GM12878 (cell line): ENCODE measurements around the gene ZNF581. TPM values are rescaled to one million over a fixed set of nuclear protein-coding genes. Genes with fewer than 3 reads are reported as not detected.

Source experiments
- ATAC-seq: fragments of 200-7000 bp; cut with Tn5 transposase; 3 replicates; pipeline ENCODE4 v1.9.1; 2020; ENCODE audit warnings: mild to moderate bottlenecking, moderate library complexity
- BruUV-seq: library from RNA; stranded (reverse); fragments of 400-500 nt; replicated peaks from 2 replicates; lab custom pipeline; 2021; lab: Mats Ljungman, UMichigan
- CTCF ChIA-PET: fragments of 300-600 bp; sonication (Branson Sonifier 250); formaldehyde crosslinking; extraction: SDS; loops from one replicate; lab custom pipeline; 2021; ENCODE audit warnings: inconsistent platforms; lab: Yijun Ruan, JAX
- POLR2A ChIA-PET: fragments of 350-600 bp; formaldehyde crosslinking; extraction: SDS; loops from one replicate; lab custom pipeline; 2021; ENCODE audit warnings: inconsistent platforms; lab: Charles Lee
- RAD21 ChIA-PET: fragments of 300-600 bp; sonication (Branson Sonifier 250); formaldehyde crosslinking; loops from one replicate; lab custom pipeline; 2023; ENCODE audit warnings: antibody characterized with exemption; ENCODE audit not compliant: unreplicated experiment; lab: Charles Lee
- SMC1A ChIA-PET: fragments of 300-600 bp; sonication (Branson Sonifier 250); formaldehyde crosslinking; loops from one replicate; lab custom pipeline; 2023; ENCODE audit not compliant: unreplicated experiment, uncharacterized antibody; lab: Charles Lee
- DNase-seq: peaks from one replicate; pipeline ENCODE4 v3.0.0-alpha.2; 2011; ENCODE audit warnings: low read depth, low spot score
- FAIRE-seq: peaks from 3 replicates; lab custom pipeline; 2011; peaks lifted over from hg19 to GRCh38; lab: Jason Lieb, UNC
- H2AFZ ChIP-seq: 2 replicates; pipeline ENCODE4 v1.6.0; 2011; ENCODE audit warnings: low read depth, low read length, control low read depth; ENCODE audit not compliant: control insufficient read depth
- H3K27ac ChIP-seq: 2 replicates; pipeline ENCODE4 v1.5.1; 2011; ENCODE audit warnings: control low read depth; ENCODE audit not compliant: control insufficient read depth, insufficient read depth
- H3K27me3 ChIP-seq, 2 experiments: replicated peaks in 1 of 2; 2 replicates each; pipeline versions ENCODE4 v1.6.0 to v1.6.1; 2011; ENCODE audit warnings: low read length in 1 of 2; ENCODE audit not compliant: control insufficient read depth in 2 of 2, insufficient read depth in 2 of 2
- H3K36me3 ChIP-seq, 2 experiments: 2 replicates each; pipeline ENCODE4 v1.5.1; 2011; ENCODE audit warnings: low read length in 1 of 2; ENCODE audit not compliant: control insufficient read depth in 2 of 2, insufficient read depth in 2 of 2
- H3K4me1 ChIP-seq: 2 replicates; pipeline ENCODE4 v1.6.1; 2011; ENCODE audit warnings: mild to moderate bottlenecking, low read length, moderate library complexity, mixed read lengths; ENCODE audit not compliant: control insufficient read depth, insufficient read depth
- H3K4me2 ChIP-seq: 2 replicates; pipeline ENCODE4 v1.6.0; 2011; ENCODE audit warnings: control low read depth; ENCODE audit not compliant: control insufficient read depth, insufficient read depth
- H3K4me3 ChIP-seq: fragments of 200-600 bp; sonication (generic); 2 replicates; pipeline ENCODE4 v1.5.1; 2016
- H3K79me2 ChIP-seq: 2 replicates; pipeline ENCODE4 v1.6.0; 2011; ENCODE audit warnings: low read length; ENCODE audit not compliant: control insufficient read depth, insufficient read depth
- H3K9ac ChIP-seq: 2 replicates; pipeline ENCODE4 v1.8.0; 2011; ENCODE audit warnings: low read length, control low read depth, mixed read lengths; ENCODE audit not compliant: control insufficient read depth, insufficient read depth
- H3K9me3 ChIP-seq: replicated peaks from 3 replicates; pipeline ENCODE4 v1.5.1; 2011; ENCODE audit warnings: mild to moderate bottlenecking, low read length; ENCODE audit not compliant: control insufficient read depth, insufficient read depth
- H4K20me1 ChIP-seq: 2 replicates; pipeline ENCODE4 v1.6.0; 2011; ENCODE audit not compliant: control insufficient read depth, insufficient read depth
- BCLAF1 ChIP-seq: fragments of 450-650 bp; IDR thresholded peaks from 2 replicates; pipeline ENCODE4 v1.6.1; 2017; ENCODE audit warnings: antibody characterized with exemption, mild to moderate bottlenecking, moderate library complexity
- CBX5 ChIP-seq: sonication (generic); IDR thresholded peaks from 2 replicates; pipeline ENCODE4 v1.6.1; 2016; ENCODE audit warnings: low read depth, moderate library complexity, mild to moderate bottlenecking, inconsistent platforms
- FOS ChIP-seq: IDR thresholded peaks from 3 replicates; pipeline ENCODE4 v1.6.1; 2011; ENCODE audit warnings: borderline replicate concordance; ENCODE audit not compliant: insufficient read length; ENCODE audit errors: extremely low read depth
- GATAD2B ChIP-seq: fragments of 450-650 bp; conservative IDR thresholded peaks from 2 replicates; pipeline ENCODE4 v1.6.1; 2017; ENCODE audit warnings: low read depth, mild to moderate bottlenecking, moderate library complexity
- LARP7 ChIP-seq: fragments of 450-650 bp; IDR thresholded peaks from 2 replicates; pipeline ENCODE4 v1.6.1; 2017; ENCODE audit warnings: mild to moderate bottlenecking
- MAX ChIP-seq: IDR thresholded peaks from 2 replicates; pipeline ENCODE4 v1.6.1; 2012; ENCODE audit warnings: low read depth, low read length, improper control_type of control experiment
- MYC ChIP-seq: IDR thresholded peaks from 2 replicates; pipeline ENCODE4 v1.6.1; 2011; ENCODE audit warnings: mild to moderate bottlenecking, low read length, moderate library complexity, inconsistent platforms; ENCODE audit not compliant: insufficient read depth, insufficient replicate concordance, insufficient read length, severe bottlenecking
- POU2F2 ChIP-seq: IDR thresholded peaks from 3 replicates; pipeline ENCODE4 v1.6.1; 2011; ENCODE audit warnings: low read depth, mild to moderate bottlenecking, low read length, borderline replicate concordance
- RBBP5 ChIP-seq: fragments of 200-600 bp; sonication (generic); conservative IDR thresholded peaks from 2 replicates; pipeline ENCODE4 v1.6.1; 2016
- RELB ChIP-seq: fragments of 450-650 bp; IDR thresholded peaks from 2 replicates; pipeline ENCODE4 v1.6.1; 2017; ENCODE audit warnings: low read depth, mild to moderate bottlenecking, moderate library complexity
- SP1 ChIP-seq: IDR thresholded peaks from one replicate; pipeline ENCODE4 v1.6.1; 2011; ENCODE audit warnings: low read depth, low read length
- YY1 ChIP-seq: IDR thresholded peaks from 2 replicates; pipeline ENCODE4 v1.6.1; 2011; ENCODE audit warnings: low read depth, mild to moderate bottlenecking, low read length
- ZNF217 ChIP-seq: fragments of 450-650 bp; IDR thresholded peaks from 2 replicates; pipeline ENCODE4 v1.6.1; 2017; ENCODE audit warnings: antibody characterized with exemption, mild to moderate bottlenecking
- WGBS: methylation state at CpG from one replicate; pipeline ENCODE4 v1.1.6; 2016; ENCODE audit warnings: low lambda C conversion rate; ENCODE audit not compliant: insufficient replicate concordance, insufficient coverage; ENCODE audit errors: missing lambda C conversion rate; 5-methylcytosine and 5-hydroxymethylcytosine counted together
- in situ Hi-C: fragments of 300-500 bp; cut with MboI; formaldehyde crosslinking; loops from 9 replicates; pipeline ENCODE4 v1.14.3; 2018; ENCODE audit warnings: mixed read lengths
- intact Hi-C: fragments of 100-400 bp; cut with micrococcal nuclease; formaldehyde crosslinking; loops from one replicate; pipeline ENCODE4 v1.14.2; 2022; ENCODE audit not compliant: unreplicated experiment
- polyA plus RNA-seq, 11 experiments: library from polyadenylated mRNA; depleted of rRNA in 4 of 11; unstranded in 6 of 11; stranded (reverse) in 5 of 11; fragments of >200 nt; fragmentation: Nextera tagmentation in 4 of 11; fragmentation: Illumina TruSeq in 1 of 11; extraction: Ambion mirVana in 4 of 11; extraction: Trizol in 1 of 11; gene quantifications; 1 replicate in 1 of 11; 2 replicates in 10 of 11; pipeline versions ENCODE4 v1.2.1 to v1.2.3, GENCODE V29; 2011 to 2016; ENCODE audit warnings: inconsistent platforms in 2 of 11, missing spikeins in 2 of 11, low read depth in 1 of 11
- total RNA-seq, 4 experiments: library from RNA; depleted of rRNA in 3 of 4; stranded (reverse); fragments of >200 nt in 3 of 4; fragmentation: Illumina TruSeq in 1 of 4; extraction: Trizol in 1 of 4; gene quantifications; 2 replicates each; pipeline versions ENCODE4 v1.2.1 to v1.2.3, GENCODE V29; 2013 to 2021

Gene ZNF581
- total and polyA plus RNA-seq, 10 of the 15 experiments (the other 5 are each of a cell fraction or from before 2014, with no cell fraction given): 4.7 to 45.4 (median 22.2) TPM

GRCh38 chr19:55641426-55642152 lies 1.9 kb upstream of the ZNF581 start (continued):
- TF ChIP-seq BCLAF1 (no peak), YY1 (0 out of 2 replicates have a peak, but pooled peaks have one; percentile 17)

DNA sequence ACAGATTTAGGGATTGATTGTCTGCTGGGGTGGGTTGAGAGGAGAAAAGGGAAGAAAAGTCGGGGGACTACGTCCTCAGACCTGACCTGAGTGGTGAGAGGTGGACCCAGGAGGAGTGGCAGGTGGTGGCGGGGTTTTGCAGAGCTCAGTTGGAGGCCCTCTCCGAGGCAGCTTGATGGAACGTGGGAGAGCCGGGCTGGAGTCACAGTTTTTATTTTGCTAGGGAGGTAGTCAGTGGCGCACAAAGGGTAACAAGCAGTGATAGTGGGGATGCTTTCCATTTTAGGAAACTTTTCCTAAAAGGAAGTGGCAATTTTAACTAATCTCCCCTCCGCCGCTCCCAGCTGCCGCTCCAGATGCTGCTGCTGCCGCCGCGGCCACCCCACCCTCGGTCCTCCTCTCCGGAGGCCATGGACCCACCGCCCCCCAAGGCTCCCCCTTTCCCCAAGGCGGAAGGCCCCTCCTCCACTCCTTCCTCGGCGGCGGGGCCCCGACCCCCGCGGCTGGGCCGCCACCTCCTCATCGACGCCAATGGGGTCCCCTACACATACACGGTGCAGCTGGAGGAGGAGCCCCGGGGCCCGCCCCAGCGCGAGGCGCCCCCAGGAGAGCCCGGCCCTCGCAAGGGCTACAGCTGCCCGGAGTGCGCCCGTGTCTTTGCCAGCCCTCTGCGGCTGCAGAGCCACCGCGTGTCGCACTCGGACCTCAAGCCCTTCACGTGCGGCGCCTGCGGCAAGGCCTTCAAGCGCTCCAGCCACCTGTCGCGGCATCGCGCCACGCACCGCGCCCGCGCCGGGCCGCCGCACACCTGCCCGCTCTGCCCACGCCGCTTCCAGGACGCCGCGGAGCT lies 1.1 kb upstream of the ZNF581 start:
- Histone ChIP-seq H3K4me3 (peak overlapping the region; percentile 95), H2AFZ (no peak overlapping the region), H3K36me3 (0 out of 4 replicates have a peak, but pooled peaks cover 0 to 2% of the 10 kb centered on the region in 2 experiments), H3K27ac (peak overlapping the region; percentile 64), H3K27me3 (no peaks in the 10 kb centered on the region), H3K4me2 (peak overlapping the region; percentile 97), H4K20me1 (no peaks in the 10 kb centered on the region), H3K4me1 (peaks cover 39% of the 10 kb centered on the region), H3K9ac (peak overlapping the region; percentile 86), H3K9me3 (no peaks in the 10 kb centered on the region), H3K79me2 (peaks cover 61% of the 10 kb centered on the region)
- ATAC-seq: peak; percentile 25
- intact Hi-C loops: loop anchor here (5.0 kb wide), 2 partner anchors 35 to 40 kb away; partner anchors contain the start of genes EPN1 and ZNF524
- RAD21 ChIA-PET: interaction anchor here (1.0 to 2.4 kb wide), 3 partner anchors 10 to 387 kb away, joined by 4 to 18 read pairs (median 10); partner anchors contain the start of gene U2AF2
- POLR2A ChIA-PET: interaction anchor here (0.8 to 2.0 kb wide), 9 partner anchors 7 to 166 kb away, joined by 3 to 11 read pairs (median 3); partner anchors contain the start of genes FIZ1, ZNF524, ZNF628 and ZNF784
- no peak for DNase-seq
- in situ Hi-C loops: no loop called here
- CTCF ChIA-PET: interaction anchor here (0.6 to 1.8 kb wide), 6 partner anchors 10 to 144 kb away, joined by 3 to 17 read pairs (median 3); no protein-coding TSS in a partner anchor
- TSS peak; percentile 42 for BruUV-seq
- WGBS: 1% methylated on average over 55 of the region's 65 CpGs
- SMC1A ChIA-PET: interaction anchor here (1.5 to 1.7 kb wide), 2 partner anchors 10 to 12 kb away, joined by 4 read pairs; partner anchors contain the start of gene U2AF2
- no peak for FAIRE-seq
- no peak for TF ChIP-seq CBX5
- no peak for TF ChIP-seq SP1
- TF ChIP-seq GATAD2B: peak; percentile 65; the same call in 1 of the 2 replicates
- TF ChIP-seq RBBP5: no peak
- no peak for TF ChIP-seq POU2F2
- peak; percentile 74 for TF ChIP-seq LARP7
- no peak for TF ChIP-seq RELB
- 0 out of 2 replicates have a peak, but pooled peaks have one; percentile 24 for TF ChIP-seq ZNF217
- no peak for TF ChIP-seq FOS
- peak; percentile 38 for TF ChIP-seq MYC
- peak; percentile 74 for TF ChIP-seq MAX
